AG20443 (cell line): ENCODE data around the gene NOL12.
A peak's percentile ranks its signal among the peaks of the same experiment; 100 is the strongest.
"Not testable (repeated sequence)": the region's sequence is repeated elsewhere in the genome, so short reads cannot be mapped to it uniquely, and the experiment has no call there.

ENCODE experiments used
- DNase-seq: peaks from one replicate; pipeline ENCODE4 v3.0.0; 2012; ENCODE audit warnings: low spot score, mixed read lengths

The NOL12 gene, protein sequence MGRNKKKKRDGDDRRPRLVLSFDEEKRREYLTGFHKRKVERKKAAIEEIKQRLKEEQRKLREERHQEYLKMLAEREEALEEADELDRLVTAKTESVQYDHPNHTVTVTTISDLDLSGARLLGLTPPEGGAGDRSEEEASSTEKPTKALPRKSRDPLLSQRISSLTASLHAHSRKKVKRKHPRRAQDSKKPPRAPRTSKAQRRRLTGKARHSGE

DNA sequence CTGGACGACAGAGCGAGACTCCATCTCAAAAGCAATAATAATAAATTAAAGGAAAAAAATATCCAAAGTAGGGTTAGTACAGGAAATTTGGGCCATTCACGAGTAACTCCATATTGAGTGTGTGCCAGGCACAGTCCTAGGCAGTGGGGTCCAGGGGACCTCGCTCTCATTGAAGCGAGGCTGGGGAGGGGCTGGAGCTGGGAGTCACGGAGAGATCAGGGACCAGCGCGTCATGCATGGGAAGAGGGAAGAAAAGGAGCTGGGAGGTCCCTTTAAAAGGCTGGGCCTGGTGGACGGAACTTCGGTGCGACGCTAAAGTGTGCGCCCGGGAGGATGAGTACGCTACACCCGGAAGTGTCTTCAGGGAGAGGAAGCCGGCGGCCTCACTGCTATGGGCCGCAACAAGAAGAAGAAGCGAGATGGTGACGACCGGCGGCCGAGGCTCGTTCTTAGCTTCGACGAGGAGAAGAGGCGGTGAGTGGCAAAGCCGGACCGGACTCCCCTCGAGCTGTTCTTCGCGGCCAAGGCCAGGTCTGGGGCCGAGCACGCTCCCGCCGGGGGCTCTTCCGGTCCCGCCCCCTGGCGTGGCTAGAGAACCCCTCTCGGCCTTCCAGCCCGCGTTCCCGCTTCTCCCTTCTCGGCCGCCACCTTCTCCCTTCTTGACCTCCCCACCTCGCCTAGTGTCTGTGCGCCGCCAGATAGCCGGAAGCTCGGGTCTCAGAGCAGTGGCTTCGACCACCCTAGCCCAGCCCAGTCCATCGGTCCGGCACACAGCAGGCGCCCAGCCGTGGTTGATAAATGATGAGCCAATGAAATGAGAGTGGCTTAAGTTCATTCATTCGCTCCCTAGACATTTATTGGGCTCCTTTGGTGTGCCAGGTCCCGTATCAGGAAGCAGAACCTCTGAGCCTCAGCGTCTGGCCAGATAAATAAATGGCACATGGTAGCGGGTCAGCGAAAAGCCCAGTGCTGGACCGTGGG is at the start of gene NOL12:
Gene NOL12 (plus strand): TSS at position 342 of the 981 bp plus-strand sequence. CDS start 50 bp downstream, at position 392.
- DNase-seq = peak; percentile 87

DNA sequence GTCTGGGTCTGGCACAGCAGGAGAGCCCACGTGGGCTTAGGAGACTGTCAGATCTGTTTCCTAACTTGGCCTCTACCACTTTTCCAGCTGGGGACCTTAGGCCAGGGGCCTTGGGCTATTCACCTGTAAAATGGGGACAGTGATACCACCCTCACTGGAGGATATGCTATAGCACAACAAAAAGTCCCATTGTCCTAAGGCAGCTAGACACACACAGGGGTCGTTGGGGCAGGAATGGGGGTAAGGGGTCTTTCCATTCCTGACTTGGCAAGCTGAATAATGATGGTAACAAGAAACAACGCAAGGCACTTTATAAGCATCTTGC is 49.2 kb upstream of the NOL12 start:
- no peak for DNase-seq

DNA sequence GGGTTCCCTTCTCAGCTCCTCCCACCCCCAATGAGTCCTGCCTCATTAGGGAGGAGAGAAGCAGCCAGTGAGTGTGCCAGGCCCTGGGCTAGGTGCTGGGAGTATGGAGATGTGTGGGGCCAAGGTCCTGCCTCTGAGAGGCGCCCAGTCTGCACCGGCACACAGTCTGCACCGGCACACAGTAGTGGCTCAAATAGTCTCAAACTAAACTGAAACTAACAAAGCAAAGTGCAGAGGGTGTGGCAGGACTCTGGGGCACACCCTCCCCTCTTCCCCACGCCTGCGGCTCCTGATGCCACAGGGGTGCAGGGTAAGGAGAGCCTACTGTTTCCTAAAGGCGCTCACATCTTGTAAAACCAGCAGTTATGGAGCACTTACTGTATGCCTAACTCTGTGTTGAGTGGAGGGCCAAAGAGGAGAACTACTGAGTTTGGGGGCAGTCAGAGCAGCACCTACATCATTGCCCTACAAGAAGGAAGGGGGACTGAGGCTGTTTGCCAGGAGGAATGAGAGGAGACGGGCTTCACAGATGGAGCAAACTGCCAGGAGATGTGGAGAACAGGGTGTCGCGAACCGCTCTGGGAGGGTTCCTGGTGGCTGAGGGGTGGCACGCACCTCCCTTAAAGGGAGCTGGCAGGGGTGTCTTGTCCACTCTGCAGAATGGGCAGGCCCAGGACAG is 47.6 kb upstream of the NOL12 start:
- DNase-seq = no peak

DNA sequence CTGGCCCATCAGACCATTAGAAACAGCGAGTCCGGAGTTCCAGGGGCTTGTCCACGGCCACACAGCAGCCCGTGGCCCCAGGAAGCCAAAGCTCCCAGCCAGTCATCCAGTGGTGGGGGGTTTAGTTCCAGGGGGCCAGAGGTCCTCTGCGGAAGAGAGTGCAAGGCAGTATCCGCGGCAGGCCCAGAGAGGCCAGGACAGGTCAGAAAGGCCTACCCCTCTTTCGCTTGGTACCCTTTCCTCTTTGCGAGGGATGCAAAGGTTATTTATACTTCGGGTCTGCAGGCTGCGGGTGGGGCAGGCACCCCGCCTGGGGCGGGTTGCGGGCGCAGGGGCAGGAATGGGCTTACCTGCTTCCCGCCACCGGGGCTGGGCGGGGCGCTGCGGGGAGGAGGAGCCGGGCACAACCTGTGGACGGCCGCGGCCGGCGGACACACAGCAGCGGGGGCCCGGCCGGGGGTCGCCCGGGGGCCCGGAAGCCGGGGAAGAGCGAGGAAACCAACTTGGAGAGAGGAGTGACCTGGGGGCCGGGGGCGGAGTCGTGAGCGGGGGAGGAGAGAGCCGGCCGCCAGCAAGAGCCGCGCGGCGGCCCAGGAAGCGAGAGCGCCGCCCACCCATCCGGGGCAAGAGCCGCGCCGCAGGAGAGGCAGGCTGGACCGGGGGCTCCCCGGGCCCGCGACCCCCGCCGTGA is 46.9 kb upstream of the NOL12 start, which contains the start of gene SH3BP1:
Gene SH3BP1 (plus strand): TSS at position 600 of the 691 bp plus-strand sequence. CDS start 119 bp downstream, outside the sequence.
- peak; percentile 71 for DNase-seq

DNA sequence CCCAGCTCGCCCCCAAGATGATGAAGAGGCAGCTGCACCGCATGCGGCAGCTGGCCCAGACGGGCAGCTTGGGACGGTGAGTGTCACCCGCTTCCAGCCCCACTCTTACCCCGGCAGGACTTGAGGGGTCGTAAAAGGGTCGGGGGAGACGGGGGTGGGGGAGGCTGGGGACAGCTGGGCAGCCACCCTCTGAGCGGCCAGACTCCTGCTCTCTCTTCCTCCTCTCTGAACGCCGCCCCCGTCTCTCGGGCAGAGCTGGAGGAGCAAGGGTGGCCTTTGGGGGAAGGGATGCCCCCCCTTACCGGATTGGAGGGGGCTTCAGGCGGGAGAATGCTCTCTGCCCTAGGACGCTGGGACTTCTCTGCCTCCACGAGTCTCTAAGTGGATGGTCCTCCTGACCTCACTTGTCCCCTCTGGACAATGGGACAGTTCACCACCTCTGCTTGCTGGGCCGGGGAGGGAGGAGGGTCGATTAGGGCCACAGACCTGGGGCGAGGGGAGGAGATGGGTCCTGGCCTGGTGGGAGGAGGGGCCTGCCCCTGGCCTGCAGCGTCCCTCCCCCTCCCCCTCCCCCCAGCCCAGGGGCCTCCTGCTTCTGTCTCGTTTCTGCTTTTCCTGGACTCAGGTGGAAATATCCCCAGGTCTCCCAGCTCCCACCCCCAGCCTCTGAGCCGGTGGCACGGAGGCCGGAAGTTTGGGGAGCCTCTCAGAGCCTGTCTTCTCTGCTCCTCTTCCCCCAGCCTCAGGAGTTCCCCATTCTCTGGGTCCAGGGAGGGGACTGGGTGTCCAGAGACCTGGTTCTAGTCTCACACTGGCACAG is 46.2 kb upstream of the NOL12 start:
- peak; percentile 9 for DNase-seq

DNA sequence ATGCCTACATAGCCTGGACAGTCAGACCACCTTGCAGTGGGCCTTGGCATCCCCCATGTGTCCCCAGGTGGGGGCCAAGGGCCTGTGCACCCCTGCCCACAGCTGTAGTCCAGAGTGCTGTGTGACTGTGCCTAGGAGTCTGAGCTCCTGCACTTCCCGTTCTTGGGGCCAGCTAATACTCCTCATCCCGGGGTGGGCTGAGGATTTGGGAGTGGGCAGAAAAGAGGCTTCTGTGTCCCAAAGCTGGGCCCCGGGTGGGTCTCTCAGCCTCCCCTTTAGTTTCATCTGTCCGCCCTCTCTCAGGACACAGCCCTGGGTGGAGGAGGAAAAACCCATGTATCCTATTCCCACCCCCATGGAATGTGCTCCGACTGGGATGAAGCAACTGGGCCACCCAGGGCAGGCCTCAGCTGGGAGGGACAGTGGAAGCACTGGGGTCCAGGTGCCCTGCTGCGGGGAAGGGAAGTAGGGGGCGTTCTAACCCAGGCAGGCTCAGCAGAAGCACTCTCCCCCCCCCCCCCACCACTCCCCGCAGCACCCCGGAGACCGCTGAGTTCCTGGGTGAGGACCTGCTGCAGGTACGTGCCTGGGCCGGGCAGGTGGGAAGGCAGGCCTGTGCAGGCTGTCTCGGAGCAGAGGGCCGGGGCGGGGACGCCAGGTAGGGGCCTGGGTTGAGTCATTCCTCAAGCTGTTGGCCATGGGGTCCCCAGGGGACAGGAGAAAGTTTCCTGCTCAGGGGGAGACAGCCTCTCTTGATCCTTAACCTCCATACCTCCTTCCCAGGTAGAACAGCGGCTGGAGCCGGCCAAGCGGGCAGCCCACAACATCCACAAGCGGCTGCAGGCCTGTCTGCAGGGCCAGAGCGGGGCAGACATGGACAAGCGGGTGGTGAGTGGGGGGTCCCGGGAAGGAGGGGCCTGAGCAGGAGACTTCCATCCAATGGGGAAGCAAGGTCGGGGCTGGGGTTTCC is 45.3 kb upstream of the NOL12 start:
- no peak for DNase-seq

DNA sequence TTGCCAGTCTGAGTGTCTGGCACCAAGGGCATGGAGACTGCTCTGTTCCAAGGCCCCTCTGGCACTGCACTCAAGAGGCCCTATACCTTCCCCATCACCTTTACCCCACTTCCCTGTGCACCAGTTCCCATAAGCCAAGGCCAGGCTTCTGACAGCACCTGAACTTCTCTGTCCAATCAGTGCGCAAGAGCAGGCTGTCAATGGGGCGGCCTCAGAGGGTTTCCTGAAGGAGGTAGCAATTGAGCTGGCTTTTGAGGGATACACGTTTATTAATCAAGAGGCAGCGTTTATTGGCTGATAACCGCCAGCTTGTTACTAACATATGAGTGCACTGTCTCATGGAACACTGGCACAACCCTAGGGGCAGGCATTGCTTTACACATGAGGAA is 44.6 kb upstream of the NOL12 start:
- no peak for DNase-seq

DNA sequence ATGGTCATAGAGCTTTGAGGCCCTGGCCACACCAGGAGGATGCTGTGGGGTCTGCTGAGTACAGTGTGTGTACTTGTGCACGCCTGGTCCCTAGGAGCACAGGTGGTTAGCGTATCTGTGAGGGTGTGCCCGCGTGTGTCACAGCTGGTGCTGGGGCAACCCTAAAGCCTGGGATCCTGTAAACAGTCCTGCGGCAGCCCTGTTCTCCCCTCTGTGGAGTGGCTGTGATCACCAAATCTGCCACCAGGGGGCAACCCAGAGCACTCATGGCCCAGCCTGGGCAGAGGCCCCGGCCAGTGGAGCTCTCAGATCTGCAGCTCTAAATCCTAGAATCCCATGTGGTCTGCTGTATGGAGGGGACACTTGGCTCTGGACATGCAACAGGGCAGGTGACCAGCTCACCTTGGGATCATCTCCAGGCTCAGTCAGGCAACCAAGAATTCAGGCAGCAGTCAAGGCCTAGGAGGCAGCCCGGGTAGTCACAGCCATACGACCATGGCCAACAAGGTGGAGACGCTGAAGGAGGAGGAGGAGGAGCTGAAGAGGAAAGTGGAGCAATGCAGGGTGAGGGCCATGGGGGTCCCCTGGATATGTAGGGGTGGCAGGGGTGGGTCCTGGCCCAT is 42.8 kb upstream of the NOL12 start:
- peak; percentile 92 for DNase-seq

DNA sequence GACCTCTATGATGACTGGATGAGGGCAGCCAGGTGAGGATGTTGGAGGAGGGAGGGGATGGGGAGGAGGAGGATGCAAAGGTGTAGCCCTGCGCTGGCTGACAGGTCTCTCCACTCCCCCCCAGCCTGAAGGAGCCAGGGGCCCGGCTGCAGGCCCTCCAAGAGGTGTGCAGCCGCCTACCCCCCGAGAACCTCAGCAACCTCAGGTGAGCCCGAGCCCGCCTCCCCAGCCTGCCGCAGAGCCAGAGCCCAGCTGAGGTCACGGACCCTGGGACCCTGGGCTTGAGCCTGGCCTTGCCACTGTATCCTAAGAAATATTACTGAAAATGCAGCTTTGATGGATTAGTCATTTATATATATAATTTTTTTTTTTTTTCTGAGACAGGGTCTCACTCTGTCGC is 38.8 kb upstream of the NOL12 start:
- no peak for DNase-seq

DNA sequence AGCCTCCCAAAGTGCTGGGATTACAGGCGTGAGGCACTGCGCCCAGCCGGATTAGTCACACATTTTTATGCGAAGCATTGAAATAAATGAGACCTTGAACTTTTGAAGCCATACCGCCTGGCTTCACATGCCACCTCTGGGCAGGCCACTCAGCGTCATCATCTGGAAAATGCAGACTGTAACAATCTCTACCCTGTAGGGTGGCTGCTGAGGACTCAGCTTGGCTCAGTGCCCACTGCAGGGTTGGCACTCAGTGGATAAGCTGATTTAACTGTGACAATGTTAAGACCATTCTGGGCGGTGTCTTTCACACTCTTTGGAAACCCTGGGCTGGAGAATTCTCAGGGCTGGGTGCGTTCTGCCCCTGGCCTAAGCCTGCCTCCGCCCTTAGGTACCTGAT is 38.2 kb upstream of the NOL12 start:
- no peak for DNase-seq

DNA sequence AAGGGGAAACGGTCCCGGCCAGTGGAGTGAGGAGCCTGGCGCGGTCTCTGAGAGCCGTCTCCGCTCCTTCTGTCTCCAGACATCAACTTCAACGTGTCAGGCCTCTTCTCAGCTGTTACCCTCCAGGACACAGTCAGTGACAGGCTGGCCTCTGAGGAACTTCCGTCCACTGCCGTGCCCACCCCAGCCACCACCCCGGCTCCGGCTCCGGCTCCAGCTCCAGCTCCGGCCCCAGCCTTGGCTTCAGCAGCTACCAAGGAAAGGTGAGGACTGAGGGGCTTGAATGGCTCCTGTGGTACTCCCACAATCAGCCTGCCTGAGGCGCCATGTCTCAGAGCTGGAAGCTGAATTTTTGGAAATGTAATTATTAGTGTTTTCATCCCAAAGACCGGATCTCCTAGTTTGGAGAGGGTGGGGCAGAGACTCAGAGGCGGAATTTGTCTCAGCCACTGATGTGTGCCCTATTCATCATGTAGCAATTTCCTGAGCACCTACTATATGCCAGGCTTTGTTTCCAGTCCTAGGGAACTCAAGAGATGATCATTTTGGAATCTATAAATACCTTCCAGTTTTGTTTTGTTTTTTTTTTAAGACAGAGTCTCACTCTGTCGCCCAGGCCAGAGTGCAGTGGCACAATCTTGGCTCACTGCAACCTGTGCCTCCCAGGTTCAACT is 35.5 kb upstream of the NOL12 start:
- no peak for DNase-seq

DNA sequence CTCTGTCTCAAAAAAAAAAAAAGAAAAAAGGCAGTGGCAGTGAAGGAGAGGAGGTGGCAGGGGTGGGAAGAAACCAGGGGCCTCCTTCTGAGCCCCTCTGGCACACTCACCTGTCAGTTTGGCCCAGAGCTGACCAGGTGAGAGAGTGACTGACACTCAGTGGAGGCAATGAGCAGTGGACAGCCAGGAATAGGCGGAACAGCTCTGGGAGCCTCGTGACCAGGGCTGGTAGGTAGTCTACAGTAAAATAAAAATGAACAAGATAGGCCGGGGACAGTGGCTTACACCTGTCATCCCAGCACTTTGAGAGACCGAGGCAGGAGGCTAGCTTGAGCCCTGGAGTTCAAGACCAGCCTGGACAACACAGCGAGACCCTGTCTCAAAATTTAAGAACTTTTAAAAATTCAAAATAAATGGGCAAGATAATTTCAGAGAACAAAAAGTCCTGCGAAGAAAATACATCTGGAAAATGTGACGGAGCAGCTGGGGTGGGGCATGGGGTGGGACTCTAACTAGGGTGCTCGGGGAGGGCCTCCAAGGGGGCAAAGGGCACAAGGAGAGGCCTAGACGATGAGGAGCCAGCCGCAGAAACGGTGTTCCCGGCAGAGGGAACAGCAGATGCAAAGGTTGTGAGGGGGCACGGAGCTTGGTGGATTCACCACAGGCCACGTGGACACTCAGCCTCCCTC is 31.4 kb upstream of the NOL12 start:
- no peak for DNase-seq

DNA sequence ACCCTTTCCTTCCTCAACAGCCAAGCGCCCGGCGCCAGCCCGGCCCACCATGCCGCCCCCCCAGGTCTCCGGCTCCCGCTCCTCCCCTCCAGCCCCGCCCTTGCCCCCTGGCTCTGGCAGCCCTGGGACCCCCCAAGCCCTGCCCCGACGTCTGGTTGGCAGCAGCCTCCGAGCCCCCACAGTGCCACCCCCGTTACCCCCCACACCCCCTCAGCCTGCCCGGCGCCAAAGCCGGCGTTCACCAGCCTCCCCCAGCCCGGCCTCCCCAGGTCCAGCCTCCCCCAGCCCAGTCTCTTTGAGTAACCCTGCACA is 30.9 kb upstream of the NOL12 start:
- no peak for DNase-seq

DNA sequence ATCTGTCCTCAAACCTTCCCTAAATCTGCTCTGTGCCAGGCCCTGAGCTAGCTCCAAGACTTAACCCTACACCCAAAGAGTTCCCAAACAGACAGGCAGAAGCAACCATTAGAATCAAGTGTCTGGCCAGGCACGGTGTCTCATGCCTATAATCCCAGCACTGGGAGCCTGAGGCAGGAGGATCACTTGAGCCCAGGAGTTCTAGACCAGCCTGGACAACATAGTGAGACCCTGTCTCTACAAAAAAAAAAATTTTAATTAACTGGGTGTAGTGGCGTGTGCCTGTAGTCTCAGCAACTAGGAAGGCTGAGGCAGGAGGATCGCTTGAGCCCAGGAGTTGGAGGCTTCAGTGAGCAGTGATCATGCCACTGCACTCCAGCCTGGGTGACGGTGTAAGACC is 29.6 kb upstream of the NOL12 start:
- not testable (repeated sequence) for DNase-seq

DNA sequence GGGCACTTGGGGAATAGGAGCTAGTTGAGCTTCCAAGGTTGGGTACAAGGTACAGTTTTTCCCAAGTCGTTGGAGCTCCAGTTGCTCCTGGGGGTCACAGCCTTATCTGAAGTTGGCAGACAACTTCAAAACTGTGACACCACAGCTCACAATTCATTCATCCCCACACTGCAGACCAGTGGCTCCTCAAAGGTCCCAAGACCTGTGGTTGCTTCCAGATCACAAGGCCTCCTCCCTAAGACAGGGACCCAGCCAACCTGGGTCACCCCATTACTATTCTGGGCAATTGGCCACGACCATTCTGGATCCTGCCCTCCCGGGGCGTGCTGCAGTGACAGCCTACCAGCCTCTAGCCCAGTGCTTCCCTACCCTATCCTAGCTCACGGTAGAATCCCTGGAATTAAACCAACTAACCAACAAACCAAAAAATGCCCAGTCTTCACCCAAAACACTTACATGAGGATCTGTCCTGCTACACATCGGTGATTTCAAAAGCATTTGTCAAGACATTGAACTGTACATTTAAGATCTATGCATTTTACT is 28.5 kb upstream of the NOL12 start:
- peak; percentile 40 for DNase-seq

DNA sequence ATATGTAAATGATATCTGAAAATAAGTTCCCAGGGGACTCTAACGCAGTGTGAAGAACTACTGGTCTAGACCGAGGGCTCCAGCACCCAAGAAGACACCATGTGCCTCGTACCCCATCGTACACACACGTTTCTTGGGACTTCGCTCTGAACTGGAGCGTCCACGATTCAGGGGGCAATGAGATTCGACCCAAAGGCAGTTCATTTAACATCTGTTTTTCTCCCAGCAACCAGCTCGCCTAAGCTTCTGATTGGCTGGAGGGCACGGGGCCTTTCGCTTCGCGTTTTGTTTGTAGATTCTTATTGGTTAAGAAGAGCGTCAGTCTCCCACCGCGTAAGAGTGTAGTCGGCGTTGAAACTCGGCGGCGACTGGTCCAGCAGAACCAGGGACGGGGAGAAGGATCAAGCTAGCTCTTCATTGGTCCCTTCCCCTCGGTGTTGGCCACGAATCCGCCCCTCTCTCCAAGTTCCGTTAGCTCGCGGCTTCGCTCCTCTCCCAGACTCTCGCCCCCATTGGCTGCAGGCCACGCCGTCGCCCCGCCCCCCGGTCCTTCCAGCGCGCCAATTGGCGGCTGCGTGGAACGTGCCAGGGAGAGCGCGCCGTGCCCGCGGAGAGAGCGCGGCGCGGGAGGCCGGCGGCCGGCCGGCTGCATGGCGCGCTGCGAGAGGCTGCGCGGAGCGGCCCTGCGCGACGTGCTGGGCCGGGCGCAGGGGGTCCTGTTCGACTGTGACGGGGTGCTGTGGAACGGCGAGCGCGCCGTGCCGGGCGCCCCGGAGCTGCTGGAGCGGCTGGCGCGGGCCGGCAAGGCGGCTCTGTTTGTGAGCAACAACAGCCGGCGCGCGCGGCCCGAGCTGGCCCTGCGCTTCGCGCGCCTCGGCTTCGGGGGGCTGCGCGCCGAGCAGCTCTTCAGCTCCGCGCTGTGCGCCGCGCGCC is 27.7 kb upstream of the NOL12 start, which contains the start of gene PDXP:
Gene PDXP (plus strand): TSS at position 591 of the 933 bp plus-strand sequence. CDS start 60 bp downstream, at position 651.
- DNase-seq = peak; percentile 97
